Measurements from ENCODE around the gene FXR2.

DNA sequence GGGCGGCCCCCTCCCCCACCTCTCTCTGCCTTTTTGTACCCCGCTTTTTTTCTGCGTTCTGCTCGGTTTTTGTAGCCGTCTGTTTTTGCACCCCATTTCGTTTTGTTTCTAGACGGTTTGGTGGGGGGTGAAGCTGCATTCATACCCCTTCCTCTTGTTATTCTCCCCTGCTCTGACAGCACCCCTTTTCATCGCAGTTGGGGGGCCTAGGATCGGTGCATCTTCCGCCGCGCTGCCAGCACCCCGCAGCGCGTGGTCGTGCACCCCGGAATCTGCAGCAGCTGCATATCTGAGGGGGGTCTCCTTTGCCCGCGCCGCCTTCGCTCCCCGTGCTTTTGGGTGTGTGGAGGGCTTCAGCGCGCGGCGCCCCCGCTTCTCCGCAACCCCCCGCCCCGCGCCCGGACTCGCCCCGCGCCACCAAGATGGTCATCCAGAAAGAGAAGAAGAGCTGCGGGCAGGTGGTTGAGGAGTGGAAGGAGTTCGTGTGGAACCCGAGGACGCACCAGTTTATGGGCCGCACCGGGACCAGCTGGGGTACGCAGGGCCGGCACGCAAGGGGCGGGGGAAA is 36.5 kb upstream of the FXR2 start:
- no peak for TF ChIP-seq CTCF (conservative IDR thresholded peaks at IDR 0.05 in 1 of 2, IDR thresholded peaks at IDR 0.05 in 1 of 2; ENCODE audit: extremely low read depth in 1 of 2, insufficient read depth in 1 of 2, low read depth in 1 of 2, low read length in 2 of 2)
- peak; percentile 94 for TF ChIP-seq EZH2 (IDR thresholded peaks at IDR 0.05; ENCODE audit: borderline replicate concordance, low read length)

Data from mammary epithelial cell (primary cell).